AG08396 (cell line): ENCODE results near the gene LRMDA.

Experiments
- DNase-seq: peaks from one replicate; pipeline ENCODE4 v3.0.0; 2012; ENCODE audit warnings: low spot score, mixed read lengths

Gene LRMDA

DNA sequence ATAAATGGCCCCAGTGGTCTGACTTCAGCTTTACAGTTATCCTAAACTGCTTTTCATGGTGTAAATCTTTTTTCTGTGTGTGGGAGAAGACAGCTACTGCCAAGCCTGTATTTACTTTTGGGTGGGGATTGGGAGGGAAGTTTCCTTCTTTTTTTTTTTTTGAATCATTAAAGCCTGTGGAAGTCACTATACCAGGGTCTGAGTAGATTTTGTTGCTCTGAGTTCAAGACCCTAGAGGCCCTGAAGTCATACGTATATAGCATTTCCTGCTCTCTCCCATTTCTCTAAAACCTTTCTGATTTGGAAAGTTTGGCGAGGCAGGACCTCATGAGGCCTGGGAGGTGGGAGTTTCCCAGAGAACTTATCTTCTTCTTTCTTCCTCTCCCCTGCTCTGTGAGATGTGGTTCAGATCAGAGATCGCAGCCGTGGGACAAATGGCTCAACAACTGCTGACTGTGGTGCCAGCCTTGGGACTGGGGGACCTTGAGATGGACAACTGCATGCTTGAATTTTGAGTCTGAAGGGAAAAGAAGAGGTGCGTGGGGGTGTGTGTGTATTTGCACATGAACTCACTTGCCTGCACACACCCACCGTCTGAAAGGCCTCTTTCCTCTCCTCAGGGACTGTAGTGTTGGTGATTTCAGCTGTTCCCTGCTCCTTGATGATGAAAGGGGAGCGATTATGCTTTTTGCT lies 18.1 kb downstream of the LRMDA start:
- DNase-seq, result no peak

DNA sequence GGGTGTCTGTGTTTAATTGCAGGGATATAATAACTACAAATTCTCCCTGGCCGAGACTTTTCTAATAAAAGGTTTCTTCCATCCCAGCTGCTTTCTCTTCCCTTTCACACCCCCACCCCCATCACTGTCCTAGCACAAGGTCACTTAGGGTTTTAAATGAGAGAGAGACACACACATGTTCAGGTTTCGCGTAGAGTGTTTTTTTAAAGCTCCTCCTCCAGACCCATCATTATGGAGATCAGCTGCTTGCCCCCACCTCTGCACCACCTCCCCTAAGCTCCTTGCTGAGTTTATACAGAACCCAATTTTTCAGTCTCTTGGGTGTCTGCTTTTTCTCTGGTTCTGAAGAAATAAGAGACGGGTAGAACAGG lies 18.6 kb downstream of the LRMDA start:
- DNase-seq, result no peak

DNA sequence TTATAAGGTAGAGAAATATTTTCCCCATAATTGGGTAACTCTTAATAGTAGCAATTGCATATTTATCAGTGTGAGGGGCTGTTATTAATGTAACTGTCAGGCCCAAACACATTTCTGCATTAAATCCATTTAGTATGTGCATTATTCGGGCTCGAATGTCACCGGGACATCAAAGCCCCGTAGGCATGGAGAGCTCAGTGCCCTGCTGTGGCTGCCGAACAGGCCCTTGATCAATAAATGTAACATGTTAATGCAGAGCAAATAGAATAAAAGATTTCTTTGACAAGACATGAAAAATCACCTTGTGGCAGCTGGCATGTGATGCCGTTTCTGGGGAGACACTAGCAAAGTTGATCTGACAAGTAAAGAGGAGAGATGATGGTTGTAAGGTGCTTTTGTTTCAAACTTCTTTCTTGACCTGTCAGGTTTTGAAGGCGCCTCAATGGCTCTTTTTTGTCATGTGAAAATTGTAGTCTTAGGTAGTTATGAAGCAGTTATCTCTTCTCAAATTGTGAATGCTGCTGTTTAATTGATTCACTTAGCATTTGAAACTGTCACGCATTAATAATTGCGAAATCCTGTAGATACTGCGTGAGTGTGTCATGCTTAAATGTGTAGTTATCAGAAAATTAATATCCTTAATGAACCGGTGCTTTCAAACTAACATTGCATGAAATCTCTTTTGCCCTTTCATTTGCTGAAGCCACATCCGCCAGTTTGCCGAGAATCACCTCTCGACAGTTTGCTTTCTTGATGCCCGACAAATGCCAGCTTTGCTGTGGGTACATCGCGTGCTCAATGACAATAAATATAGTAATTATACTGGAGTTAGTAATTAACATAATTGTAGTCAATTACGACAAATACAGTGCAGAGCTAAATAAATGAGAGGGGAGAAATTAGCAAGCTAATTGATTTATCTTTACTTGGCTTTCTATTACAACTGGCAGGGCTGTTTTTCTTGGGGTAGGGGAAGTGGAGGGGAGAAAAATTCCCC lies 19.5 kb downstream of the LRMDA start:
- DNase-seq, result no peak

DNA sequence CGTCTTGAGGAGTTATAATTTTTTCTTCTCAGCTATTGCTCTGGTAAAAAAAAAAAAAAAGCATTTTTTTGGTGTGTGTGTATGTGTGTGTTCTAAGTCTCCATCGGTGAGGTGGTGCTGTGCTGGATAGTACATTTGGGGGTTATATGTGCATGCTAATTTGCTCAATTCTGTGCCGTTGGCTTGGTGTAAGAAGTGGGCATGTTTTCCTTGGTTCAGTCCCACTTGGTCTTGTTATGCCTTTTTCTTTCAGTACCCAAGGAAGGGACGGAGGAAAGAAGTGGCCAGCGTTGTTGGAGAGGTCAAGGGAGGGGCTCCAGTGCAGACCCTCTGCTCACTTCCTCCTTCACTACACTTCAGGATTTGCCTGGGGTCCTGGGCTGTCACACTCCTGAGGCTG lies 20.4 kb downstream of the LRMDA start:
- DNase-seq, result no peak

DNA sequence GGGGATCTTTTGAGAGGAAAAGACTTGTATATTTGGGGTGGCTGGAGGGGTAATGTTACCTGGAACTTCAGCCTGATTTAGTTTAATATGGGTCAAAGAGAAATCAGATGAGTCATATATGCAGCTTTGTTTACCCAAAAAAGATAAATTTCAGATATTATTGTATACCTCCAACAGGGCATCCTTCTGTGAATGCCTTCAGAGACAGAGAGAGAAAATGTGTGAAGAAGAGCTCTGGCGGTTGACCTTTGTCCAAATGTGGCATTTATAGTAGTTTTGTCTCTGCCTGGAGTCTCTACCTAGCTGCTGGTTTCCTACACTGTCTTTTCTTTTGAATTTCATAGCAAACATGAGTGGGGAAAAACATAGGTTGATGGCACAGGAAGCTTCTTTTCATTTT lies 21.6 kb downstream of the LRMDA start:
- no peak for DNase-seq

DNA sequence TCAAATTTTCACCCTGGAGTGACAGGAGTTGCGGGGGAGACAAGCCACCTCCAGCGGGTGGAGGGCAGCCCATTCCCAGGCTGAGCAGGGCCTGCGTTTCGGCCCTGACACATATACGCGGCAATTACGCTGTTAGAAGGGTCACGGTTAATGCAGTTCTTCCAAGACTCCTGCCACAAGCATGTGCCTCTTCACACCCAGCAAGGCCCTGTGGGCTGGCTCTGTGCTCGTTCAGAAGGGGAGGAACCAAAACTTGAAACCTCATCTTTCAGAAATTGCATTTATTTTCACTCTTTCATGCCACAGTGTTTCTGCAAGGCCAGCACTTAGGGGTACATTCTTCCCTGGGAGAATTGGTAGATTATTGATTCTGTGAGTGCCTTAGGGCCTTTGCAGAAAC lies 24.7 kb downstream of the LRMDA start:
- no peak for DNase-seq

DNA sequence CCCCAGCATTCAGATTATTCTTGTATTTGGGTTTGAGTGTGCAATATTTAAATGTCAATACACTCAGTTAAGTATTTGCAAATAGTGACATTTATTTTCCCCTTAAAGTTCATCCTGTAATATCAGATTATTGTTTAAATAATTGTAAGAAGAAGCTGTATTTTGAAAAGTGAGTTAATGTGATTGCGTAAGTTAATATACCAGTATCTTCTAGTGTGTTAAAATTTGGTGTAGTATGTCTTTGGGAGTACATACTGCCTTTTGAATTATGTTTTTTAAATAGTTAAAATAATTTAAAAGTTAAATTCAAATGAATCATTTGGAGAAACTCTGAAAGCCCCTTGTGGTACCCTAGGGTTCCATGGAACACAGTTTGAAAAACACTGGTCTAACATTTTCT lies 28.6 kb downstream of the LRMDA start:
- DNase-seq, result no peak

DNA sequence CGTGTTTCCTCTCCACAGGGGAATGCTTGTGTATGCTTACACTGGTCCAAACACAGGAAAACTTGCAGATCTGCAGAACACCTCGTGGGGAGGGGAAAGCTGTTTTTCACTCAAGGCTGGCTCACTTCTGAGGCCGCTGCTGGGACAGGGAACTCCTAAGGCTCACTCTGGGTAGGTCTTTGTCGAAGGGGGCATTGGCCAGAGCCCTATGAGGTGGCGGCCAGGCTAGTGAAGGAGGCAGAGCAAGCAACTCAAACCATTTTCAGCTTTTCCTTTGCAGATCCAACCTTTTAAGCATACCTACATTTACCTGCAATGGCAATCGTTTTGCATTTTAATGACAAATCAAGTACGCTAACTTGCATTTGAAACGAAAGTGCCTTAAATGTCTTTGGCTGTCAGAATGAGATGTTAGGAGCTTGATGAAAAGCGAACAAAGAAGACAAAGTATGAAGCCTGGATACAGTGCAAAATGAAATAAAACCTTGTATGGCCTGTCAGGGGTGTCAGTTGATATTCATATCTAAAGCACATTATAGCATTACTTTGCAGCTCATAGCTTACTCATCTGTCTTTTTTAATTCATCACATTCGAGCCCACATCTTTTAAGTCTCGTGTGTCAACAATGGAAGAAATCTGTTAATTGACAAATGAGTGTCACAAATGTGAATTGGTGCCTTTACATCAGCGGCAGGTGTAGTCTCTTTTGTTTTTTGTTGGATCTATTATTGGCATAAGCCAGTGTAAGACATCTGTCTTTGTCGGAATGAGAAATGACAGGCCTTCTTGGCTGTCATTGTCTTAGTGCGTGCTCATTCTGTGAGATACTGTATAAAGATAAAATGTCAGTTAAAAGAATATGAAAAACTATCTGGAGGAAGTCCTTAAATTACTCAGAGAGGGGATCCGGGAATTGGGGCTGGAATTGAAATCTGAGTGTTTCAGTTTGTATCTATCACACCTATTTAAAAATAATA lies 30.5 kb downstream of the LRMDA start:
- DNase-seq, result no peak

DNA sequence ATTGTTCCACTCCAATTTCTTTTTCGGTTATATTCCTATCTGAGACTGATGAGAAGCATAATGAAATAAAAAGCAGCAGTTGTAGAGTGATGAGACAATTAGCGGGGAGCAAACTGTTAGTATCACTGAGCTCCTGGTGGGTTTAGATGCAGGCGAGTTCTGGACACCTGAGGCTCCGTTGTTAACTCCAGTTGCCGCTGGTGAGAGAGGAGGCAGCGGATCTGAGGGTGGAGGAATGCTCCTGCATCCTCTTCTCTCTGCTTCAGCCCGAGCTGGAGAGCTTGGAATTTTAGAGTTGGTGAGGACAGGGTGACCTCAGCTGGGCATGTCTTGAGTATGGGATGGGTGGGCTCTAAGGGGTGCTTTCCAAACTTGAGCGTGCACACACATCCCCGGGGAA lies 31.4 kb downstream of the LRMDA start:
- DNase-seq, result no peak

DNA sequence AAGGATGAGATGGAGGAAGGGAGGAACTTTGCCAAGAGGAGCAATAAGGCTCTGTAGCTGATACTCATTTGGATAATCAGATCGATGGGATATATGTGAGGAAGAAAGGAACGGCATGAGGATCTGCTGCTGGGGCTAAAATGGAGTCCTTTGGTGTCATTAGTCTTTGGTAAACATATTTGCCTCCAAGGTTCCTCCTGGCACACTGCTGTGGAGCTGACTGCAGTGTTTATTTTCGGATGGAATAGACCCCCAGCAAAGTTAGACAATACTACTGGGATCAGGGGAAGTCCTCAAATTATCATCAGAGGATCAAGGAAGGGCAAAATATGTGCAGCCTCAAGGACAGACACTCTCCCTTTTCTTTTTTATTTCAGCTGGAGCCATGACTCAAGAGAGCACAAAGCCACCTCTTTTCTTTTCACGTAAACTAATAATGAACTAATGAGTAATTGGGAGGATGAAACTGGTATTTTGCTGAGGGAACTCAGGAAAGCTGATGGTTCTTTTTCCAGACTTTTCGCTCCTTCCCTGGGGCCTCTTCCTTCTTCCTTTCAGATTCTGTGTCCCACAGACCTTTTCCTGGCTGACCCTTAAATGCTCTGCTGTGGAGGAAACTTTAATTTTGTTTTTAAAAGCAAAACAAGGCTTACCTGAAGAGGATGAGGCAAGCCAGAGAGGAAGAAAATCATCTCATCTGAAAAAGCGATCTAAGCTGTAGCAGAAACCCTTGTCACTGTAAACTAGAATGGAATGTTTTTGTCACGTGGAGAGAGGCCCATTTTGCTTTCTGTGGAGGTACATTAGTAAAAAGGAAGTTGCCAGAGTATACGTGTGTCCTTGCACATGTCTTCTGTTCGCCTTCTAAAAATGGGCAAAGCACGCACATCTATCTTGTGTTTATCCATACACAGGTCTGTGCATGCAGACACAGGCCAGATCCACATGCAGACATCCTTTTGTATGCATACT lies 33.3 kb downstream of the LRMDA start:
- no peak for DNase-seq

DNA sequence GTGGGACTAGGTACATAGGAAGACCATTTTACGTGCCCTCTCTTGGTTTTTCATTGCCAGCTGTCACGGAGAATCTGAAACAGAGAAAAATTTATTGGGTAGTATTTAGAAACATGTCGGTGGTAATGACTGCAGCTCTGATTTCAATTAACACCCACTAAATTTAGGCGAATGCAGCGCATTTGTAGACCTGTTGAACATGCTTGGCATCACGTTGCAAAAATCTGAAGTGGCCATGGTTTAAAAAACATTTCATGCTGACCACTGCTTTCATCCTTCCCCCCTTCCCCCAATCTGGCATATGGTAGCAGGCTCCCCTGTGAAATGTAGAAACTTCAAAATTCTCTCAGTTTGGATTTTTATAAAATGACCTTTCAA lies 34.0 kb downstream of the LRMDA start:
- no peak for DNase-seq

DNA sequence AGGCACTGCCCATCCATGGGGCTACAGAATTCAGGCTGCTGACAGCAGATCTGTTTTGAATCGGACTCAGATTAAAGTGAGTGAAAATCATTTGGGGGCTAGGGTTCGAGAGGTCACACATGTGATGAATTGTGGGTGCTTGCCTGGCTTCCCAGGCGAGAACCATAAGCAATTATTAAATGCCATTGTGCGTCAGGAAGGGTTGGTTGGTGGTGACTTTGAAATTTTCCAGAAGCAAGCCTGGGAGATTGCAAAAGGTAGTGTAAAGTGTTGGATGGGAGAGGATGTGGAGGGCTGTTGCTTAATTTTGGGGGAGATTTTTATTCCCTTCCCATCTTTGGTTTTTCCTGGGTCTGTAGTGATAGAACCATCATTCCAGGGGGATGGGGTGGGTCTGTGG lies 34.6 kb downstream of the LRMDA start:
- DNase-seq, result no peak

DNA sequence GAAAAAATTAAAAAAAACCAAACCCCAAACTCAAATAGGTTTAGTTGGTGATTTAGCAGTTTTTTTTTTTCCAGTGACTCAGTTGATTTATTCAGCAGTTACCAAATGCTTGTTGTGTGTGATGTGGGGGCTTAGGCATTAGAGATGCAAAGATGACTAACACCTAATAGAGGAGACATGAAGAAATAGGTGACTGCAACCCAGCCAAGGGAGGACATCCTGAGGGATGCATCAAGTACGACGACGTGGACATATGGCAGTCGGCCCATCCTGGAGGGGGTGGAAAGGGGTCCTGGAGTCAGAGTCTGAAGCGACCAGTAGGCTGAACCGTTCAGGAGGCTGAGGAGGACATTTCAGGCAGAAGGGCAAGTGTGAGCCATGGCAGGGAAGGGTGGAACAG lies 35.5 kb downstream of the LRMDA start:
- no peak for DNase-seq

DNA sequence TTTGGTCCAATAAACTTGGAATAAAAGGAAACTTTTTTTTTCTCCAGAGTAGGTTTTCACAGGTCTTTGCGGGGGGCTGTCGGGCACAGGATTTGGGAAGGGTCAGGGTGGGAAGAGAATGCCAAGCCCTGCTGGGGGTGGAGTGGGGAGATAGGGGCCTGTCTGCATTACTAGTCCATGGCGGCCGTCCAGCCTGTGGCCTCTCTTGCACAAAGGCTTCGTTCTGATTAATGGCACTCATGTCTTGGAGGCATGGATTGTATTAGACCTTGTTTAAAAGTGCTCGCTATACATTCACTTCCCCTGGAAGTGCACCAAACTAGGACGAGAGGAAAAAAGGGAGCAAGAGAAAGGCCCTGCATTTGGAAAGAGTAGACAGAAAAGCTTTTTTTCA lies 37.2 kb downstream of the LRMDA start:
- DNase-seq, result no peak

DNA sequence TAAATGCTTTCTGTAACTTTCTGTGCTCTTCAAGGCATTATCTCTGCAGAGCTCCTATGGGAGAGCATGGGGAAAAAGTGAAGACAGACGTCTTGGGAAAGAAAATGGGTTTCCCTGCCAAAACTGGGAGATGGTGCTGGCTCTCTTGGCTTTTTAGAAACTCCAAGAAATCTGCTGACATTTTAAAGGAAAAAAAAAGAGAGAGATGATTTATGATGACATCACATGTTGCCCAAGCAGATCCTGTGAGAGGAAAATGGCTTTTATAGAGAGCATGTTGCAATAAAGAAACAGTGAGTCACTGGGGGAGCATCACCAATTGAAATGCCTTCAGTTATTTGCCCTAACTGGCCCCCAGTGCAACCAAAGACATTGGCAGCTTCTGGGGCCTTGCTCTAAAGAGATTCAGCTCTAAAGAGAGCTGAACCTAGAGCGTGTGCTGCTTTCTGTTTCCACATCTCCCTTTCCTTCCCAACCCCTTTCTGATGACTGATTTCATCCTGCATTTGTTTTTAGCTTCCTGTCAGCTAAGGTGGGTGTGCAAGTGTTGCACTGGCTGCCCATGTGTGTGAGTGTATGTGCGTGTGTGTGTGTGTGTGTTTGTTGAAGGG lies 37.7 kb downstream of the LRMDA start:
- peak; percentile 76 for DNase-seq

DNA sequence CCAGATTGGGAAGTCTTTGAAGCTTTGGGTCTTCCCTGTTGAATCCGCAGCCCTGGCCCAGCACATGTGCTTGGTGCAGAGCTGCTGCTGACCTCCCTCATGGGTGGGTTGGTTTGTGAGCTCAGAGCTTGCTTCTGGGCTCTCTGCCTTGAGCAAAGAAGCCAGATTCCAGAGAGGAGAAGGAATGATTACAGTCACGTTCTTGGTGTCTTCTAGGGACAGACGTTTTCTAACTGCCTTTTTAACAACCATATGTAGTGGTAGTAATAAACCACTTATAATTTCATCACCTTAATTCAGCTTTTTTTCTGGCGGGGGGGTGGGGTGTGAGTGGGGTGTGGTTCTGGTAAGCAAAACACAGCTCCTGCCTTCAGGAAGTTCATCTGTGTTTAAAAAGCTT lies 39.5 kb downstream of the LRMDA start:
- no peak for DNase-seq

DNA sequence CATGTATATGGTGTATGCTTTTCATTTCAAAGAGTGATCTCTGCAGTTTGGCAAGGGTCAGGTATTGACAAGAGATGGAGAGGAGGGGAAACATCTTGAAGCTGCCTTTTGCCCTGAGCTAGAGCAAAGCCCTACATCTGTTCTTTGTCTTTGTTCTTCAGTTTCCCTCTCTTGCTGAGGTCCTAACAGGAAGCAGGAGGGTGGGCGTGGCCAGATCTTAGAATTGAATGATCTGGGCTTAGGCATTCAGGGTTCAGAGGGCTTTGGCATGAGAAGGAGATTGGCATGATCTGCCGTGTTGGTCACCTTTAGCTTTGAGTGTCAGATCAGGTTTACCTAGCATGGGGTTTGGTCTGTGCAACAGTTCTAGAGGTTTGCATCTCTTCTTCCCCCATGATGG lies 41.3 kb downstream of the LRMDA start:
- no peak for DNase-seq

DNA sequence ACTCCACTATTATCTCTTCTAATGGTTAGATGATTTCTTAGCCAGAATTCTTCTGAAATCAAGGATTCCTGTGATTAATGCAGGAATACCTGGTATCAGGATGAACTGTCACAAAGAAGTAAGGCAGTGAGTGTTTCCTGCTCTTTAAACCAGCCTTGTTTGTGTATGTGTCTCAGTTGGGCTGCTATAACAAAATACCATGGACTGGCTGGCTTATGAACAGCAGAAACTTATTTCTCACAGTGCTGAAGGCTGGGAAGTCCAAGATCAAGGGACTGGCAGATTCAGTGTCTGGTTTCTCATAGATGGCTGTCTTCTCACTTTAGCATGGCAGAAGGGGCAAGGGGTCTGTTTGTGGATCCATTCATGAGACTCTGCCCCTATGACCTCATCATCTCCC lies 42.7 kb downstream of the LRMDA start:
- DNase-seq, result no peak

DNA sequence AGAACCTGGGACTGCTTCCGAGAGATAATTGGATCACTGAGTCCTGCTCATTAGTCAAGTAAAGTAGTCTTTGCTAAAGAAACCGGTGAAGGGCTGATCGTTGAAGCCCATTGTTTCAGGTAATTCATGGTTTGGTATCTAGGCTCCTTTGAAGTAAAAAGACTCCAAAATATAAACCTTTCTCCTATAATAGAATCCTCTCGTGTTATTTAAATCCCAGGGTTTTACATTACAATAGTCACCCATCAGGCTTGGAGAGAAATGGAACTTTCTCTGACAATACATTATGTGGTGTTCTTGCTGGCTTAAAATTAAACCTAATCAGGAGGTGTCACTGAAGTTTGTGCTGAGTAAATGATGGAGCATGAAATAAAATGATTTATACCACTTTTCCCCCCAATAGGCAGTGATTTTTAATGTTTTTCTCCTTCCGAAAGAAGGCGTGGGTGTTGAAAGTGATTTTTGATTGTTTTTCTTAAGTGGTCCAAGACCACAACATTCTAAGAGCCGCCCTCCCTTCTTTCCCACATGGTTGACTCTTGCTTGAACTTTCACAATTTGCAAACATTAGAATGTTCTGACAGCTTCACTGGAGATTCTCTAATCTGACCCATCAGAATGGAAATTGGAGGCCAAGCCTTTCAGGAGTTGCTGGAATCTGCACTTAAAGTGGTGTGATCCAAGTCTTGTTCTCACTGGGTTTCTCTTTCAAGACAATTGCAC lies 44.2 kb downstream of the LRMDA start:
- DNase-seq, result no peak

DNA sequence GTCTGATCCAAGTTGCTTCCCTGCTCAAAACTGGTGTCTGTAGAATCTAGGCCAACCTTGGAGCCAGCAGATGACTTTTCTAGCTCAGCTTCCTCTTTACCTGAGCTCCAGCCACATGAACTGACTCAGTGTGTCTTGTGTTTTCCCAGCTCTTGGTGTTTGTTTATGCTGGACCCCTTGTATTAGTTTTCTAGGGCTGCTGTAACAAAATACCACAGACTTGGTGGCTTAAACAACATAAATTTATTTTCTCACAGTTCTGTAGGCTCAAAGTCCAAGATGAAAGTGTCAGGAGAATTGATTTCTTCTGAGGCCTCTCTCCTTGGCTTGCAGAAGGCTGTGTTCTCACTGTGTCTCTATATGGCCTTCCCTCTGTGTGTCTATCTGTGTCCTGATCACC lies 45.1 kb downstream of the LRMDA start:
- no peak for DNase-seq
